Measurements from ENCODE around the gene OR56B4.

Gene OR56B4

DNA sequence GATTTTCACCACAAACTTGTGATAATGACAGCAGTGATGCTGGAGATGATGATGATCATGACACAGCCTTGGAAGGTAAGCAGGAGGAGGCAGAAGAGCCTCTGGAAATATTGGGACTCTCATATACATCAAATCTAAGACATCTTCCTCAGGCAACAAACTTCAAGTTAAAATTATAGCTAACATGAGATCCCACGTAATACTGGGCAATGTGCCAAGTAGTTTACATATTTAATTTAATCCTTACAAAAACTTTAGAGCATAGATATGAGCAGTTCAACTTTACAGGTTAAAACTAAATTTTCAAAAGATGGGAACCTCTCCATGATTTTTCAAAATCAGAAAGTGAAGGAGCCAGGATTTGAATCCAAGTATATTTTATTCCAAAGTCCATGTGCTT, 43.6 kb downstream of the OR56B4 start:
- Histone ChIP-seq H3K27me3 (ENCODE audit: control insufficient read depth in 1 of 2, insufficient read depth in 2 of 2, low read length in 2 of 2) (no peaks in the 10 kb centered on the region), H3K4me3 (ENCODE audit: low read depth in 1 of 2, low read length in 2 of 2) (no peak overlapping the region), H3K4me1 (ENCODE audit: insufficient read depth, low read length) (no peaks in the 10 kb centered on the region), H3K27ac (ENCODE audit: low read depth, low read length) (no peak overlapping the region), H3K36me3 (ENCODE audit: insufficient read depth, low read length) (no peaks in the 10 kb centered on the region), H3K9me3 (ENCODE audit: low read length) (no peaks in the 10 kb centered on the region), H3K9ac (ENCODE audit: low read length) (no peak overlapping the region)

DNA sequence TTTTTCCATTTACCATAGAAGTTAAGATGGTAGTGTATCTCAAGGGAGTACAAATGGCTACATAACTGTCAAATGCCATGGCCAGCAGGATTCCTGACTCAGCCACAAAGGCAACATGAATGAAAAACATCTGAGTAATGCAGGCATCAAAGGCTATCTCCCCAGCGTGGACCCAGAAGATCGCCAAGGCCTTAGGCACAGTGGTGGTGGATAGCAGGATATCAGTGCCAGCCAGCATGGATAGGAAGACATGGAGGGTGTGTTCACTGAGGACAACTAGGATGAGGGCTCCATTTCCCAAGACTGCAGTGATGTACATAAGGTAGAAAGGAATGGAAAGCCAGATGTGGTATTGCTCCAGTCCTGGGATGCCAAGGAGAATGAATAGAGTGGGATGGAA, 44.6 kb downstream of the OR56B4 start:
- Histone ChIP-seq H3K4me3 (ENCODE audit: low read depth in 1 of 2, low read length in 2 of 2) (no peak overlapping the region), H3K9me3 (ENCODE audit: low read length) (no peaks in the 10 kb centered on the region), H3K27me3 (ENCODE audit: control insufficient read depth in 1 of 2, insufficient read depth in 2 of 2, low read length in 2 of 2) (no peaks in the 10 kb centered on the region), H3K36me3 (ENCODE audit: insufficient read depth, low read length) (no peaks in the 10 kb centered on the region), H3K9ac (ENCODE audit: low read length) (no peak overlapping the region), H3K4me1 (ENCODE audit: insufficient read depth, low read length) (no peaks in the 10 kb centered on the region), H3K27ac (ENCODE audit: low read depth, low read length) (no peak overlapping the region)

DNA sequence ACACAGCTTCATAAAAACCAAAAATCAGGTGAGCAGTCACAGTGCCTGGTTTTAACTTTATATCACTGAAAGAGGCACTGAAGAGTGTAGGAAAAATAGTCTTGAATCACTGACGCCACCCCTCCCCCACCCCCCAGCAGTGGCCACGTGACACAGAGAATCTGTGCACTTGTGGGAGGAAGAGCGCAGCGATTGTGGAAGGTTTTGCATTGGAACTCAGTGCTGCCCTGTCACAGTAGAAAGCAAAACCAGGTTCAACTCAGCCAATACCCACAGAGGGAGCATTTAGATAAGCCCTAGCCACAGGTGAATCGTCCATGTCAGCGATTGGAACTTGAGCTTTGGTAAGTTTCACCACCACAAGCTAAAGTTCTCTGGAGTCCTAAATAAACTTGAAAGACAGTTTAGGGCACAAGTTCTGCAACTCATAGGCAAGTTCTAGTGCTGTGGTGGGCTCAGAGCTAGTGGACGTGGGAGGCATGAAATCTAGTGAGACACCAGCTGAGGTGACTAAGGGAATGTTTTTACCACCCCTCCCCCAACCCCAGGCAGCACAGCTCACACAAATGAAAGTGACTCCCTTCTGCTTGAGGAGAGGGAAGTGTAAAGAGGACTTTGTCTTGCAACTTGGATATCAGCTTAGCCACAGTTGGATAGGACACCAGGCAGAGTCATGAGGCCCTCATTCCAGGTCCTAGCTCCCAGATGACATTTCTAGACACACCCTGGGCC, 49.3 kb downstream of the OR56B4 start:
- no peak overlapping the region for H3K27ac ChIP-seq (ENCODE audit: low read depth, low read length)
- H3K36me3 ChIP-seq (ENCODE audit: insufficient read depth, low read length), result no peaks in the 10 kb centered on the region
- H3K27me3 ChIP-seq (ENCODE audit: control insufficient read depth in 1 of 2, insufficient read depth in 2 of 2, low read length in 2 of 2), result no peaks in the 10 kb centered on the region
- H3K9me3 ChIP-seq (ENCODE audit: low read length), result no peaks in the 10 kb centered on the region
- no peak overlapping the region for H3K9ac ChIP-seq (ENCODE audit: low read length)
- H3K4me1 ChIP-seq (ENCODE audit: insufficient read depth, low read length), result no peaks in the 10 kb centered on the region
- no peak overlapping the region for H3K4me3 ChIP-seq (ENCODE audit: low read depth in 1 of 2, low read length in 2 of 2)

All from muscle layer of colon (tissue), 2 donors.